Measurements from ENCODE around the gene FAR2.

- TF ChIP-seq, protein P1, sequence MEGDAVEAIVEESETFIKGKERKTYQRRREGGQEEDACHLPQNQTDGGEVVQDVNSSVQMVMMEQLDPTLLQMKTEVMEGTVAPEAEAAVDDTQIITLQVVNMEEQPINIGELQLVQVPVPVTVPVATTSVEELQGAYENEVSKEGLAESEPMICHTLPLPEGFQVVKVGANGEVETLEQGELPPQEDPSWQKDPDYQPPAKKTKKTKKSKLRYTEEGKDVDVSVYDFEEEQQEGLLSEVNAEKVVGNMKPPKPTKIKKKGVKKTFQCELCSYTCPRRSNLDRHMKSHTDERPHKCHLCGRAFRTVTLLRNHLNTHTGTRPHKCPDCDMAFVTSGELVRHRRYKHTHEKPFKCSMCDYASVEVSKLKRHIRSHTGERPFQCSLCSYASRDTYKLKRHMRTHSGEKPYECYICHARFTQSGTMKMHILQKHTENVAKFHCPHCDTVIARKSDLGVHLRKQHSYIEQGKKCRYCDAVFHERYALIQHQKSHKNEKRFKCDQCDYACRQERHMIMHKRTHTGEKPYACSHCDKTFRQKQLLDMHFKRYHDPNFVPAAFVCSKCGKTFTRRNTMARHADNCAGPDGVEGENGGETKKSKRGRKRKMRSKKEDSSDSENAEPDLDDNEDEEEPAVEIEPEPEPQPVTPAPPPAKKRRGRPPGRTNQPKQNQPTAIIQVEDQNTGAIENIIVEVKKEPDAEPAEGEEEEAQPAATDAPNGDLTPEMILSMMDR (conservative IDR thresholded peaks at IDR 0.05; ENCODE audit: low read depth in 2 of 2), result no peak
- no peak for TF ChIP-seq POLR2AphosphoS5 (IDR thresholded peaks at IDR 0.05; ENCODE audit: low read depth)
- TF ChIP-seq EZH2phosphoT487 (IDR thresholded peaks at IDR 0.05; ENCODE audit: unreplicated experiment), result no peak
- TF ChIP-seq ETS1 (IDR thresholded peaks at IDR 0.05), result no peak
- TF ChIP-seq EZH2 (IDR thresholded peaks at IDR 0.05; ENCODE audit: low read depth, unreplicated experiment), result no peak
- TF ChIP-seq JUNB (IDR thresholded peaks at IDR 0.05; ENCODE audit: unreplicated experiment), result no peak
- no peak for TF ChIP-seq CREB1 (CRISPR knock-in tag; IDR thresholded peaks at IDR 0.05; ENCODE audit: low read depth)
- TF ChIP-seq ZNF331 (CRISPR knock-in tag; IDR thresholded peaks at IDR 0.05; ENCODE audit: low read depth), result no peak
- no peak for TF ChIP-seq REST (IDR thresholded peaks at IDR 0.05; ENCODE audit: unreplicated experiment)
- TF ChIP-seq STAT1 (IDR thresholded peaks at IDR 0.05; ENCODE audit: unreplicated experiment), result no peak
Measured at GRCh38 chr12:29278673-29279420, 129.8 kb downstream of the FAR2 start.

Measured in GM23338 (cell line).